Activated T-helper 1 cell treated with anti-CD3 and anti-CD28 coated beads, Interleukin-12 subunit alpha, Interleukin-12 subunit beta, Interleukin-2, Interleukin-4 antibody, amounts not matched to agents 30 ng/mL and 10 ng/mL and 1 ng/mL, durations not matched to agents 14 hours and 24 hours and 36 hours (primary cell): ENCODE data around the gene CPTP. TPM values are rescaled to one million over a fixed set of nuclear protein-coding genes. Genes with fewer than 3 reads are reported as not detected.

ENCODE experiments used
- DNase-seq: peaks from one replicate; pipeline ENCODE4 v3.0.0; 2021; ENCODE audit warnings: low spot score
- H3K27ac Mint-ChIP-seq: one replicate; pipeline ENCODE4 v1.8.0; 2021; ENCODE audit warnings: mild to moderate bottlenecking, mixed read lengths
- H3K27me3 Mint-ChIP-seq: one replicate; pipeline ENCODE4 v1.8.0; 2022; ENCODE audit warnings: mild to moderate bottlenecking, moderate library complexity, mixed read lengths; ENCODE audit not compliant: insufficient read depth
- H3K36me3 Mint-ChIP-seq: one replicate; pipeline ENCODE4 v1.8.0; 2021; ENCODE audit warnings: low read depth, mixed read lengths
- H3K4me1 Mint-ChIP-seq: one replicate; pipeline ENCODE4 v1.8.0; 2021; ENCODE audit warnings: low read depth, mixed read lengths
- H3K4me3 Mint-ChIP-seq: one replicate; pipeline ENCODE4 v1.8.0; 2021; ENCODE audit warnings: mild to moderate bottlenecking, moderate library complexity, mixed read lengths
- H3K9me3 Mint-ChIP-seq: one replicate; pipeline ENCODE4 v1.8.0; 2021; ENCODE audit warnings: mixed read lengths
- intact Hi-C: fragments of 100-400 bp; cut with micrococcal nuclease; formaldehyde crosslinking; loops from one replicate; pipeline ENCODE4 v1.15.1; 2024
- total RNA-seq: library from RNA; stranded (reverse); gene quantifications from 2 replicates; pipeline ENCODE4 v1.2.3, GENCODE V29; 2022

The CPTP gene
- total RNA-seq, 1 donor from 2014 or later: 14.6 TPM

DNA sequence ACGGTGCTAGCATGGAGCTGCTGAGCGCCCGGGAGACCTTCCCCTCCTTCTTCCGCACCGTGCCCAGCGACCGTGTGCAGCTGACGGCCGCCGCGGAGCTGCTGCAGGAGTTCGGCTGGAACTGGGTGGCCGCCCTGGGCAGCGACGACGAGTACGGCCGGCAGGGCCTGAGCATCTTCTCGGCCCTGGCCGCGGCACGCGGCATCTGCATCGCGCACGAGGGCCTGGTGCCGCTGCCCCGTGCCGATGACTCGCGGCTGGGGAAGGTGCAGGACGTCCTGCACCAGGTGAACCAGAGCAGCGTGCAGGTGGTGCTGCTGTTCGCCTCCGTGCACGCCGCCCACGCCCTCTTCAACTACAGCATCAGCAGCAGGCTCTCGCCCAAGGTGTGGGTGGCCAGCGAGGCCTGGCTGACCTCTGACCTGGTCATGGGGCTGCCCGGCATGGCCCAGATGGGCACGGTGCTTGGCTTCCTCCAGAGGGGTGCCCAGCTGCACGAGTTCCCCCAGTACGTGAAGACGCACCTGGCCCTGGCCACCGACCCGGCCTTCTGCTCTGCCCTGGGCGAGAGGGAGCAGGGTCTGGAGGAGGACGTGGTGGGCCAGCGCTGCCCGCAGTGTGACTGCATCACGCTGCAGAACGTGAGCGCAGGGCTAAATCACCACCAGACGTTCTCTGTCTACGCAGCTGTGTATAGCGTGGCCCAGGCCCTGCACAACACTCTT, 7.6 kb downstream of the CPTP start:
- H3K36me3 Mint-ChIP-seq: no peaks in the 10 kb centered on the region
- H3K27me3 Mint-ChIP-seq: no peaks in the 10 kb centered on the region
- no peaks in the 10 kb centered on the region for H3K4me1 Mint-ChIP-seq
- no peak overlapping the region for H3K4me3 Mint-ChIP-seq
- no peak overlapping the region for H3K27ac Mint-ChIP-seq
- DNase-seq: no peak
- intact Hi-C loops: no loop called here
- no peaks in the 10 kb centered on the region for H3K9me3 Mint-ChIP-seq

DNA sequence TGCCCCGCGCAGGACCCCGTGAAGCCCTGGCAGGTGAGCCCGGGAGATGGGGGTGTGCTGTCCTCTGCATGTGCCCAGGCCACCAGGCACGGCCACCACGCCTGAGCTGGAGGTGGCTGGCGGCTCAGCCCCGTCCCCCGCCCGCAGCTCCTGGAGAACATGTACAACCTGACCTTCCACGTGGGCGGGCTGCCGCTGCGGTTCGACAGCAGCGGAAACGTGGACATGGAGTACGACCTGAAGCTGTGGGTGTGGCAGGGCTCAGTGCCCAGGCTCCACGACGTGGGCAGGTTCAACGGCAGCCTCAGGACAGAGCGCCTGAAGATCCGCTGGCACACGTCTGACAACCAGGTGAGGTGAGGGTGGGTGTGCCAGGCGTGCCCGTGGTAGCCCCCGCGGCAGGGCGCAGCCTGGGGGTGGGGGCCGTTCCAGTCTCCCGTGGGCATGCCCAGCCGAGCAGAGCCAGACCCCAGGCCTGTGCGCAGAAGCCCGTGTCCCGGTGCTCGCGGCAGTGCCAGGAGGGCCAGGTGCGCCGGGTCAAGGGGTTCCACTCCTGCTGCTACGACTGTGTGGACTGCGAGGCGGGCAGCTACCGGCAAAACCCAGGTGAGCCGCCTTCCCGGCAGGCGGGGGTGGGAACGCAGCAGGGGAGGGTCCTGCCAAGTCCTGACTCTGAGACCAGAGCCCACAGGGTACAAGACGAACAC, 8.3 kb downstream of the CPTP start:
- no peak overlapping the region for H3K4me3 Mint-ChIP-seq
- no peak for DNase-seq
- H3K27ac Mint-ChIP-seq: no peak overlapping the region
- H3K27me3 Mint-ChIP-seq: no peaks in the 10 kb centered on the region
- H3K4me1 Mint-ChIP-seq: no peaks in the 10 kb centered on the region
- no peaks in the 10 kb centered on the region for H3K36me3 Mint-ChIP-seq
- no peaks in the 10 kb centered on the region for H3K9me3 Mint-ChIP-seq
- intact Hi-C loops: no loop called here

DNA sequence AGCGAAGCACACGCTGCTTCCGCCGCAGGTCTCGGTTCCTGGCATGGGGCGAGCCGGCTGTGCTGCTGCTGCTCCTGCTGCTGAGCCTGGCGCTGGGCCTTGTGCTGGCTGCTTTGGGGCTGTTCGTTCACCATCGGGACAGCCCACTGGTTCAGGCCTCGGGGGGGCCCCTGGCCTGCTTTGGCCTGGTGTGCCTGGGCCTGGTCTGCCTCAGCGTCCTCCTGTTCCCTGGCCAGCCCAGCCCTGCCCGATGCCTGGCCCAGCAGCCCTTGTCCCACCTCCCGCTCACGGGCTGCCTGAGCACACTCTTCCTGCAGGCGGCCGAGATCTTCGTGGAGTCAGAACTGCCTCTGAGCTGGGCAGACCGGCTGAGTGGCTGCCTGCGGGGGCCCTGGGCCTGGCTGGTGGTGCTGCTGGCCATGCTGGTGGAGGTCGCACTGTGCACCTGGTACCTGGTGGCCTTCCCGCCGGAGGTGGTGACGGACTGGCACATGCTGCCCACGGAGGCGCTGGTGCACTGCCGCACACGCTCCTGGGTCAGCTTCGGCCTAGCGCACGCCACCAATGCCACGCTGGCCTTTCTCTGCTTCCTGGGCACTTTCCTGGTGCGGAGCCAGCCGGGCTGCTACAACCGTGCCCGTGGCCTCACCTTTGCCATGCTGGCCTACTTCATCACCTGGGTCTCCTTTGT, 9.1 kb downstream of the CPTP start:
- no peak for DNase-seq
- Mint-ChIP-seq H3K4me1 (no peaks in the 10 kb centered on the region), H3K27me3 (no peaks in the 10 kb centered on the region), H3K9me3 (no peaks in the 10 kb centered on the region), H3K4me3 (no peak overlapping the region), H3K36me3 (no peaks in the 10 kb centered on the region), H3K27ac (no peak overlapping the region)
- intact Hi-C loops: no loop called here

DNA sequence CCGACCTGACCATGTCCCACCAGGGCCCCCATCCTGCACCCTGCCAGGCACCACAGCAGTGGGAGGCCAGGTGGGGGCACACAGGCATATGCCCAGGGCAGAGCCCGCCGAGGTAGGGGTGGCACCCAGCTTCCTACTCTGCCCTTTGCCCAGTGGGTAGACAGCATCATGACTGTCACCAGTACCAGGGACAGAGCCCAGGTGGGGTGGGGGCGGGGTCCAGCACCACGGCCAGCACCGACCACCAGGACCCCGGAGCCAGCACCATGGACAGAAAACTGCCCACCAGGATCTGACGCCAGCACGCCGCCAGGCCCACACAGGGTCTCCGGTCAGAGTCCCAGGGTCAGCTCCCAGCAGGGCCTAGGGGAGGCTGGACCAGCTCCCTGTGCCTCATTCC, 10.2 kb downstream of the CPTP start:
- Mint-ChIP-seq H3K27me3 (no peaks in the 10 kb centered on the region), H3K4me3 (no peak overlapping the region), H3K4me1 (no peaks in the 10 kb centered on the region), H3K36me3 (no peaks in the 10 kb centered on the region), H3K27ac (no peak overlapping the region), H3K9me3 (no peaks in the 10 kb centered on the region)
- no peak for DNase-seq
- intact Hi-C loops: no loop called here

DNA sequence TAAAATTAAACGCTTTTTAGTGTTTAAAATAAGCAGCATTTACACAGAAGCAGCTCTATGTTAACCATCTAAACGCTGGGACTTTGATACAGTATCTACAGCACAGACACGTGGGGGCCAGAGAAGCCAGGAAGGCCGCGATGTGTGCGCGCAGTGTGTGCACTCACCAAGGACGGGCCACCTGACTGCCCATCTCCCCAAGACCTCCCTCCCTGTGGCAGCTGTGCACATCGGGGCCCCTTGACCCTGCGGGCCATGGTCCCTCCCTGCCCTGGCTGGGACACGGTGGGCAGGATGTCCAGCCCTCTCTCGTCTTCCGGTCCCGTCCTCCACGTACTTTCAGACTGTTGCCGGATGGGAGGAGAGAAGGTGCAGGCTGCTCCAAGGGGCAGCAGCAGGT, 10.7 kb downstream of the CPTP start:
- intact Hi-C loops: no loop called here
- Mint-ChIP-seq H3K4me3 (no peak overlapping the region), H3K9me3 (no peaks in the 10 kb centered on the region), H3K4me1 (no peaks in the 10 kb centered on the region), H3K36me3 (no peaks in the 10 kb centered on the region), H3K27me3 (no peaks in the 10 kb centered on the region), H3K27ac (no peak overlapping the region)
- DNase-seq: no peak

DNA sequence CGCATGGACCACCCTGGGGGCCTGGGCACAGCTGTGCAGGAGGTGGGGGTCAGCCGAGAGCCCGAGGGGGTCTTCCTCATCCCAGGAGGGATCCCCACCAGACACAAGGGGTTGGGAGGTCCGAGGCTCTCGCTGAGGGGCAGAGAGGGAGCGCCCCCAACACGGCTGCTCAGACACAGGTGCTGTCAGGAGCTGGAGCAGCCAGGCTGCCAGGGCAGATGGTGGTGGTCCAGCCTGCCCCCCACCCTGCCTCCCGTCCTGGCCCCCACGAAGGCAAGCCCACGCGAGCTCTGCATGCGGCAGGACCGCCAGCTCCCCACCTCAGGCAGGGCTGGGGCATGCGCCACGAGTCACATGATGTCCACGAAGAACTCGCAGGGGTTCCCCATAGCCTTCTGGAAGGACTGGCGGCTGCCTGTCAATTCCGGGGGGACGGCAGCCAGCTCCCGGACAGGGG, 11.2 kb downstream of the CPTP start:
- peaks cover 4% of the 10 kb centered on the region for H3K36me3 Mint-ChIP-seq
- H3K27ac Mint-ChIP-seq: no peak overlapping the region
- no peaks in the 10 kb centered on the region for H3K4me1 Mint-ChIP-seq
- no peaks in the 10 kb centered on the region for H3K27me3 Mint-ChIP-seq
- no peak for DNase-seq
- no peak overlapping the region for H3K4me3 Mint-ChIP-seq
- intact Hi-C loops: no loop called here
- H3K9me3 Mint-ChIP-seq: no peaks in the 10 kb centered on the region

DNA sequence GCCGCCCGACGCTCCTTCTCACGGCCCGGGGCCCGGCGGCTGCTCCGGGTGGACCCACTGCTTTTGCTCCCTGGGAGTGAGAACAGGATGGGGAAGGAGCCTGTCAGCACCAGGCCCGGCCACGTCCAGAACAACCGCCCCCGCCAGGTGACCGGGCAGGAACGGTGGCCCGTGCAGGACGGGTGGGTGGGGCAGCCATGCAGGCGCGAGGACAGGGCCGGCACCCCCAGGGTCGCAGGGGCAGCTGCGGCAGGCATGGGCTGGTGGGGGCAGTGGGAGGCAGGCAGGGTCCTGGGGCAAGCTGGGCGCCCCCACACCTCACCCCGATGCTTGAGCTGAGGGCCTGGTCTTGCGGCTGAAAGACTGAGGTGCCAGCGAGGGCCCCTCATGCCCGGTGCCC, 11.8 kb downstream of the CPTP start:
- Mint-ChIP-seq H3K27ac (no peak overlapping the region), H3K4me1 (no peaks in the 10 kb centered on the region), H3K9me3 (no peaks in the 10 kb centered on the region), H3K36me3 (peaks cover 10% of the 10 kb centered on the region), H3K27me3 (no peaks in the 10 kb centered on the region), H3K4me3 (no peak overlapping the region)
- DNase-seq: no peak
- intact Hi-C loops: no loop called here

DNA sequence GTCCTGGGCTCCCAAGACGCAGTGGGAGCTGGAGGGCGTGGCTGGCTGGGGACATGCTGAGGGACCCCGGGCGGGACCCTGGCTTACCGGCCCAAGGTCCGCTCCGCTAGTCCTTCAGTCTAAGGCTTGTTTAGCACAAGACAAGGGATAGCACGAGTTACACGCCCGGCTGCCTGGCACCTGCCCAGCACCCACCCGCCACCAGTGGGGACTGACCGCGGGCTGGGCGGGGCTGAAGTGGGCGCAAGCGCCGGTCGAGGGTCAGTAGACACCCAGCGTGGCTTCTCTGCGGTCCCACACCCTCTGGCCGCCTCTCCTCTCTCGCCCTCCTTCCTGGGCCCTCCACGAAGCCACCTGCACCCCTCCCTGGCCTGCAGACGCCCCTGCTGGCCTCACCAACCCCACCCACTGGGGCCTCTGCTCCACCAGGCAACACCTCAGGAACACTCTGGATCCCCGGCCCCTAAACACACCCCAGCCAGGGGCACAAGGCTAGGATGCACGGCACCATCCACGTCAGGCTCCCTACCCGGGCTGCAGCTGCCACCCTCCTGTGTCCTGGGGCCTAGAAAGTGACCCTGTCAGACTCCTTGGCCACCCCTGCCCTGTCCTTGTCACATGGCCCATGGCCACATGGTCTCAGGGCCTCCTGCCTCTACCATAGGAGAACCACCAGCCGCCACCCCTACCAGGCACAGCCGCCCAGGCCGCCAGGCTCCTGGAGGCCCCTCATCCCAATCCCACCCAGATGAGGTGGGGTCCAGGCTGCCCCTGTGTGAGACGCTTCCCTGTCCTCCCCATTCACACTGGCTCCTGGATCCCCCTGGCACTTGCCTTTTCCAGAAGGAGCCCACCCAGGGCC, 12.6 kb downstream of the CPTP start:
- no peaks in the 10 kb centered on the region for H3K27me3 Mint-ChIP-seq
- no peak overlapping the region for H3K27ac Mint-ChIP-seq
- peaks cover 10% of the 10 kb centered on the region for H3K36me3 Mint-ChIP-seq
- no peak for DNase-seq
- H3K9me3 Mint-ChIP-seq: no peaks in the 10 kb centered on the region
- intact Hi-C loops: no loop called here
- H3K4me1 Mint-ChIP-seq: no peaks in the 10 kb centered on the region
- H3K4me3 Mint-ChIP-seq: no peak overlapping the region

DNA sequence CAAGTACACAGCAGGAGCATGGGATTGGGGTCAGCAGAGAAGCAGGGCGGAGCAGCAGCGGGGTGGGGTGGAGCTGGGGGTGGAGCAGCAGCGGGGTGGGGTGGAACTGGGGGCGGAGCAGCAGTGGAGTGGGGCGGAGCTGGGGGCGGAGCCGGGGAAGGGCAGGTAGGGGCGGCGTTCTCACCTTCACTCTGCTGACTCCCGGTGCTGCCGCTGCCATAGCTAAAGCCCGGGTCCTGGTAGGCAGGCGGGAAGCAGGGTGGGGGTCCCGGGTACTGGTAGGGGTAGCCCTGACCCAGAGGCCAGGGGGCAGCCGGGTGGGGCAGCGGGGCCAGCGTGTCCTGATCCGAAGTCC, 13.2 kb downstream of the CPTP start:
- peaks cover 10% of the 10 kb centered on the region for H3K36me3 Mint-ChIP-seq

DNA sequence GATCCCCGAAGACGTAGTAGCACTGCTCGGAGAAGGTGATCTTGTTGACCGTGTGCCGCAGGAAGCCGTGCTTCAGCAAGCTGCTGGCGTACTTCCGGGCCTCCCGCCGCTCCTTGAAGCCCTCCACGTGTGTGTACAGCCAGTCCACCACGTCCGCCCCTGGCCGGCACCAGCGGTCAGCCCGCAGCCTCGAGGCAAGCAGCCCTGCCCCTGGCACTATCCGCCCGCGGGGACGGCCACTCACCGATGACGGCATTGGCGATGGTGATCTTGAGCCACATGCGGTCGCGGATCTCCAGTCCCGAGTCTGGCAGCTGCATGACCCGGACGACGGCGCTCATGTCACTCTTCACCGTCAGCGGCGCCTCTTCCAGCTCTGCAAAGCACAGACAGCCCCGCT, 13.7 kb downstream of the CPTP start:
- Mint-ChIP-seq H3K4me1 (no peaks in the 10 kb centered on the region), H3K36me3 (peaks cover 10% of the 10 kb centered on the region), H3K9me3 (no peaks in the 10 kb centered on the region), H3K27me3 (no peaks in the 10 kb centered on the region), H3K4me3 (no peak overlapping the region), H3K27ac (no peak overlapping the region)
- intact Hi-C loops: no loop called here
- DNase-seq: no peak

More for the DNA sequence above, 13.2 kb downstream of the CPTP start:
- Mint-ChIP-seq H3K4me1 (no peaks in the 10 kb centered on the region), H3K27ac (no peak overlapping the region), H3K9me3 (no peaks in the 10 kb centered on the region), H3K4me3 (no peak overlapping the region), H3K27me3 (no peaks in the 10 kb centered on the region)
- intact Hi-C loops: no loop called here
- no peak for DNase-seq

DNA sequence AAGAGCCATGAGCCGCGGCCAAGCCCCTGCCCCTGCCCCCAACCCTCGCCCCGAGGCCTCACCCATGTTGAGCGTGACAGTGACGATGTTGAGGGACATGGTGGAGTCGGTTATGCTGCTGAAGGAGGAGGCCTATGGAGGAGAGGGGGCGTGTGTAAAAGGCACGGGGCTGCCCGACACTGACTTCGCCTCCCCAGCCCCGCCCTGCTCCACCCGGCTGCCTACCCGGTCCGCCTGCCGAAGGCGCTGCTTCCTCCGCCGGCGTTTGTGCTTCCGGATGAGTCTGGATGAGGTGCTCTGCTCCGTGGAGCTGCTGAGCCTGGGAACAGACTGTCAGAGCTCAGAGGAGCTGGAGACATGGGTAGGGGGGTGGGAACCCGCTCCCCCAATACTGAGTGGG, 15.6 kb downstream of the CPTP start:
- no peak overlapping the region for H3K27ac Mint-ChIP-seq
- DNase-seq: no peak
- H3K27me3 Mint-ChIP-seq: no peaks in the 10 kb centered on the region
- H3K4me1 Mint-ChIP-seq: no peaks in the 10 kb centered on the region
- intact Hi-C loops: no loop called here
- H3K36me3 Mint-ChIP-seq: peaks cover 10% of the 10 kb centered on the region
- no peaks in the 10 kb centered on the region for H3K9me3 Mint-ChIP-seq
- H3K4me3 Mint-ChIP-seq: no peak overlapping the region

DNA sequence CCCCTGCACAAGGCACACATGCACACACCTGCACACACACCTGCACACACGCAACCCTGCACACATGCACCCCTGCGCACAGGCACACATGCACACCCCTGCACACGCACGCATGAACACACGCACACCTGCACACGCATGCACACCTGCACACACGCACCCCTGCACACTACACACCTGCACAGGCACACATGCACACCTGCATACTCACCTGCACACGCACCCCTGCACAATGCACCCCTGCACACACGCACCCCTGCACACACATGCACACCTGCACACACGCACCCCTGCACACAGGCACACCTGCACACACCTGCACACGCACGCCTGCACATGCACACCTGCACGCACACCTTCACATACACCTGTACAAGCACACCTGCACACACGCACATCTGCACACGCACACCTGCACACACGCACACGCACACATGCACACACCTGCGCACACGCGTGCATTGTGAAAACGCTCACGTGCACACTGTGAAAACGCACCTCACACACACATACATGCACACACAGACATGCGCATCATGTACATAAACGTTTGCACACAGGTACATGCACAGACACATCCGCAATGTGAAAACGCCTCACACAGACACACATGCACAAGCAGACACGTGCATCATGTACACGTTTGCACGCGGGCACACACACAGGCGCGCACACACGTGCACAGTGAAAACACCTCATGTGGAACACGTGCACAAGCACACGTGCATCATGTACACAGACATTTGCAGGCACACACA, 16.4 kb downstream of the CPTP start:
- Mint-ChIP-seq H3K36me3 (peaks cover 10% of the 10 kb centered on the region), H3K9me3 (no peaks in the 10 kb centered on the region), H3K27ac (no peak overlapping the region), H3K4me1 (no peaks in the 10 kb centered on the region), H3K27me3 (no peaks in the 10 kb centered on the region), H3K4me3 (no peak overlapping the region)
- no peak for DNase-seq
- intact Hi-C loops: no loop called here
